Fibroblast of pulmonary artery (primary cell): ENCODE measurements around the gene SLC2A1.

Experiments used
- DNase-seq: peaks from one replicate; pipeline ENCODE4 v3.0.0-alpha.2; 2010; ENCODE audit warnings: low read depth
- H3K4me3 ChIP-seq: replicated peaks from 2 replicates; pipeline ENCODE4 v1.5.1; 2011; ENCODE audit warnings: low read depth, mild to moderate bottlenecking, control low read depth, low read length, moderate library complexity
- CTCF ChIP-seq: IDR thresholded peaks from 2 replicates; pipeline ENCODE4 v1.5.1; 2011; ENCODE audit warnings: mild to moderate bottlenecking, control low read depth, low read length, inconsistent platforms; ENCODE audit errors: missing control alignments

The SLC2A1 gene

DNA sequence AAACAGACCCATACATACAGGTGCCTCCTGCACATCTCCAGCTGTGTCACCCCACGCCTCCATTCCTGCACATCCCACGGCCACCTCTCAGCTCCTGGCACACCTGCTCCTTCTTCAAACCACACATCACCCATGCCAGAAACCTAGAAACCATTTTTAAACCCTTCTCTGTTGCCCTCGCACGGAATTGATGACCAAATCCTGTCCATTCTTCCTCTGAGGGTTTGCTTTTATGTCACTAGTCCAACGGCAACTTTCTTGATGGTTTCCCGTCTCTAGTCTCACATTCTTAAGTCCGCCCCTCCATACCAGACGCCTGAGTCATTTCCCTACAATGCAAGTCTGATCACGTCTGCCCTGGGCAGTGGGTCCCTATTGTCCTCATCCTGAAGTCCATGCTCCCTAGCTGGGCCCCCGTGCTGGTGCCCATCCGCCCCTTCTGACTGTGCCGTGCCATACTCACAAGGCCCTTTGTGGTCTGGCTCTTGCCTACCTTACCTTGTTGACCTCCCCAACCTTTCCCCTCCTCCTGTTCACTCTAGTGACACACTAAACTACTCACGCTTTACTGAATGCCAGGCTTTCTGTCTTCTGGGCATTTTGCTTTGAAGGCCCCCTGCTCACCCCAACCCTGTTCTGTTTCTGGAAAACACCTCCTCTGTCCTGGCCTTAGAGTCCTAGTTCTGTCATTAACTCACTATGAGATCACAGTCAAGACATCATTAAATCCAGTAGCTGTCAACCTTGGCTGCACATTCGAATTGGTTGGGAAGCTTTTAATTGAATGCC, 17.6 kb downstream of the SLC2A1 start:
- no peak for TF ChIP-seq CTCF
- peak; percentile 98 for DNase-seq
- no peak overlapping the region for H3K4me3 ChIP-seq

GRCh38 chr1:42938645-42939615, 19.7 kb downstream of the SLC2A1 start:
- no peak overlapping the region for H3K4me3 ChIP-seq
- DNase-seq: no peak
- no peak for TF ChIP-seq CTCF

- TF ChIP-seq CTCF: no peak
- no peak overlapping the region for H3K4me3 ChIP-seq
- no peak for DNase-seq
Observed at GRCh38 chr1:42937836-42938644, 20.6 kb downstream of the SLC2A1 start.

DNA sequence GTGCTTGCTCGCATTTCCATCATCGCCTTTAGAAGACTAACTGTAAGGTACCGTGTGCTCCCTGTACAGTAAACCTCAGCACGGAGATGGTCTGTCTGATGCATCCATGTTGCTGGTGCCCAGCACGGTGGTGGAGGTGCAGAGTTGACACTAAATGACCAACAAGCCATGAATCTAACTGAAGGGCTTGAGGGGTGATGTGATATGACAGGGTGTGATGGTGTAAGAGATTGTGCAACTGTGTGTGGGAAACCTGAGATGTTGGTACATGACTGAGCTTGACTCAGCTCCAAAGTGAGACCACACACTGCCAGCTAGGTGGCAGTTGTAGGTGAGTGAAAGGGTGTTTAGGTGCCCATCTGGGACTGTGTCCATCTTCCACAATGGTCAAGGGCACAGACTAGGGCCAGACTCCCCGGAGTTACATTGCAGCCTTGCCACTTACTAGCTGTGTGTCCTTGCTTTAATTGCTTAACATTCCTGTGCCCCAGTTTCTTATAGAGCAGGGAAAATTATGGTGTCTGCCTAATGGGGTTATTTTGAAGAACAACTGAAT, 21.4 kb downstream of the SLC2A1 start:
- DNase-seq: peak; percentile 64
- H3K4me3 ChIP-seq: no peak overlapping the region
- TF ChIP-seq CTCF: no peak

GRCh38 chr1:42936309-42937078, 22.2 kb downstream of the SLC2A1 start:
- H3K4me3 ChIP-seq: no peak overlapping the region
- peak; percentile 53 for DNase-seq
- TF ChIP-seq CTCF: no peak

DNA sequence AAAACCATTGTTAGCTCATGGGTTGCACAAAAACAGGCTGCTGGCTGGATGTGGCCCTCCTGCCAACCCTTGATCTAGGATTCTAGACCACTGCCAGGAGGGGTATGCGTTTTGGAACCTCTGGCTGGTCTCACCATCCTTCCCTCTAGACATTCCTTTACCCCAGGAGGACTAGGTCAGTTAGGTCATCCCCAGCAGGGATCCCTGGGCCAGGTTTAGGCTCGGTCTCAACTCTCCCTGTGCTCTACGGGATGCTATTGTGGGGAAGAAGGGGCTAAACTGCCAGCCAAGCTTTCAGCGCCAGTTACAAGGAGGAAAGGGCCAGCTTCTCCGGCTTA, 22.7 kb downstream of the SLC2A1 start:
- H3K4me3 ChIP-seq: no peak overlapping the region
- DNase-seq: no peak
- no peak for TF ChIP-seq CTCF
